Activated CD8-positive, alpha-beta T cell treated with anti-CD3 and anti-CD28 coated beads for 36 hours (primary cell): ENCODE measurements around the gene PLP2. TPM values are rescaled to one million over a fixed set of nuclear protein-coding genes. Genes with fewer than 3 reads are reported as not detected.

ENCODE experiments used
- ATAC-seq: fragments of 200-7000 bp; cut with Tn5 transposase; one replicate; pipeline ENCODE4 v1.10.0; 2021; ENCODE audit warnings: mild to moderate bottlenecking, moderate library complexity
- CTCF ChIA-PET: fragments of 350-600 bp; sonication (Branson Sonifier 250); formaldehyde crosslinking; loops from one replicate; lab custom pipeline; 2021; ENCODE audit warnings: antibody characterized with exemption; lab: Charles Lee
- POLR2A ChIA-PET: fragments of 350-600 bp; sonication (Branson Sonifier 250); formaldehyde crosslinking; loops from one replicate; lab custom pipeline; 2021; ENCODE audit warnings: antibody characterized with exemption; lab: Charles Lee
- DNase-seq: peaks from one replicate; pipeline ENCODE4 v3.0.0-alpha.2; 2020
- H3K27ac Mint-ChIP-seq: one replicate; pipeline ENCODE4 v1.8.0; 2021; ENCODE audit warnings: mild to moderate bottlenecking, mixed read lengths
- H3K27me3 Mint-ChIP-seq: one replicate; pipeline ENCODE4 v1.8.0; 2021; ENCODE audit warnings: mixed read lengths
- H3K36me3 Mint-ChIP-seq: one replicate; pipeline ENCODE4 v1.8.0; 2021; ENCODE audit warnings: low read depth, mixed read lengths
- H3K4me1 Mint-ChIP-seq: one replicate; pipeline ENCODE4 v1.8.0; 2021; ENCODE audit warnings: low read depth, mixed read lengths
- H3K4me3 Mint-ChIP-seq: one replicate; pipeline ENCODE4 v1.8.0; 2021; ENCODE audit warnings: mild to moderate bottlenecking, moderate library complexity, mixed read lengths
- H3K9me3 Mint-ChIP-seq: one replicate; pipeline ENCODE4 v1.8.0; 2021; ENCODE audit warnings: mixed read lengths
- intact Hi-C: fragments of 100-400 bp; cut with micrococcal nuclease; formaldehyde crosslinking; loops from one replicate; pipeline ENCODE4 v1.10.0; 2022
- total RNA-seq, 2 experiments: library from RNA; stranded (reverse); gene quantifications; one replicate each; pipeline ENCODE4 v1.2.3, GENCODE V29; 2021
- TF ChIP-seq, protein P1 (sequence below): fragments of 200-600 bp; IDR thresholded peaks from one replicate; pipeline ENCODE4 v1.8.0; 2022; ENCODE audit warnings: antibody characterized with exemption, mild to moderate bottlenecking

The PLP2 gene
- total RNA-seq, 2 experiments from 2014 or later = 130 to 136 TPM

- intact Hi-C loops = no loop called here
- POLR2A ChIA-PET = no interaction called here
- Mint-ChIP-seq H3K27ac (peak overlapping the region; percentile 97), H3K4me3 (peak overlapping the region; percentile 85), H3K36me3 (no peaks in the 10 kb centered on the region), H3K27me3 (no peaks in the 10 kb centered on the region), H3K4me1 (peaks cover 13% of the 10 kb centered on the region), H3K9me3 (no peaks in the 10 kb centered on the region)
- DNase-seq (peak; percentile 86), ATAC-seq (peak; percentile 90)
- CTCF ChIA-PET = interaction anchor here (0.6 to 2.4 kb wide), 7 partner anchors 10 to 44 kb away, joined by 3 to 34 read pairs (median 5); partner anchors contain the start of gene PLP2
- TF ChIP-seq, protein P1, sequence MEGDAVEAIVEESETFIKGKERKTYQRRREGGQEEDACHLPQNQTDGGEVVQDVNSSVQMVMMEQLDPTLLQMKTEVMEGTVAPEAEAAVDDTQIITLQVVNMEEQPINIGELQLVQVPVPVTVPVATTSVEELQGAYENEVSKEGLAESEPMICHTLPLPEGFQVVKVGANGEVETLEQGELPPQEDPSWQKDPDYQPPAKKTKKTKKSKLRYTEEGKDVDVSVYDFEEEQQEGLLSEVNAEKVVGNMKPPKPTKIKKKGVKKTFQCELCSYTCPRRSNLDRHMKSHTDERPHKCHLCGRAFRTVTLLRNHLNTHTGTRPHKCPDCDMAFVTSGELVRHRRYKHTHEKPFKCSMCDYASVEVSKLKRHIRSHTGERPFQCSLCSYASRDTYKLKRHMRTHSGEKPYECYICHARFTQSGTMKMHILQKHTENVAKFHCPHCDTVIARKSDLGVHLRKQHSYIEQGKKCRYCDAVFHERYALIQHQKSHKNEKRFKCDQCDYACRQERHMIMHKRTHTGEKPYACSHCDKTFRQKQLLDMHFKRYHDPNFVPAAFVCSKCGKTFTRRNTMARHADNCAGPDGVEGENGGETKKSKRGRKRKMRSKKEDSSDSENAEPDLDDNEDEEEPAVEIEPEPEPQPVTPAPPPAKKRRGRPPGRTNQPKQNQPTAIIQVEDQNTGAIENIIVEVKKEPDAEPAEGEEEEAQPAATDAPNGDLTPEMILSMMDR = peak; percentile 35
These were observed 15.5 kb upstream of the PLP2 start for GRCh38 chrX:49155900-49156837.

GRCh38 chrX:49157194-49157593, 14.5 kb upstream of the PLP2 start:
- ATAC-seq (no peak), DNase-seq (no peak)
- Mint-ChIP-seq H3K27ac (no peak overlapping the region), H3K27me3 (no peaks in the 10 kb centered on the region), H3K36me3 (no peaks in the 10 kb centered on the region), H3K4me3 (no peak overlapping the region), H3K4me1 (peaks cover 13% of the 10 kb centered on the region), H3K9me3 (no peaks in the 10 kb centered on the region)
- ChIA-PET POLR2A (interaction anchor here (0.9 kb wide), 1 partner anchor 36 kb away, joined by 3 read pairs; no protein-coding TSS in a partner anchor), CTCF (no interaction called here)
- intact Hi-C loops = no loop called here
- TF ChIP-seq, protein P1 = no peak

- ChIA-PET POLR2A (interaction anchor here (1.1 kb wide), 1 partner anchor 12 kb away, joined by 3 read pairs; no protein-coding TSS in a partner anchor), CTCF (no interaction called here)
- Mint-ChIP-seq H3K27me3 (no peaks in the 10 kb centered on the region), H3K36me3 (no peaks in the 10 kb centered on the region), H3K4me1 (peaks cover 16% of the 10 kb centered on the region), H3K9me3 (no peaks in the 10 kb centered on the region), H3K27ac (no peak overlapping the region), H3K4me3 (no peak overlapping the region)
- ATAC-seq (no peak), DNase-seq (no peak)
- intact Hi-C loops = no loop called here
- TF ChIP-seq, protein P1 = no peak
These were observed 10.8 kb upstream of the PLP2 start for GRCh38 chrX:49160908-49161307.

DNA sequence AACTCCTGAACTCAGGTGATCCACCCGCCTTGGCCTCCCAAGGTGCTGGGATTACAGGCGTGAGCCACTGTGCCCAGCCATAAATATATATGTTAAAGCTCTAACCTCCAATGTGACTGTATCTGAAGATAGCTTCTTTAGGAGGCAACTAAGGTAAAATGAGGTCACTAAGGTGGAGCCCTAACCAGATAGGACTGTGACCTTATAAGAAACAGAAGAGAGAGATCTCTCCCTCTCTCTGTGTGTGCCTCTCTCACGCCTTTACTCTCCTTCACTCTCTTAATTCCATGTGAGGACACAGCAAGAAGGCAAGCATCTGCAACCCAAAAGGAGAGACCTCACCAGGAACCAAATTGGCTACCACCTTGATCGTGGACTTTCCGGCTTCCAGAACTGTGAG, 10.1 kb upstream of the PLP2 start:
- intact Hi-C loops = no loop called here
- ATAC-seq = no peak
- no peak overlapping the region for H3K27ac Mint-ChIP-seq
- no peaks in the 10 kb centered on the region for H3K9me3 Mint-ChIP-seq
- H3K4me1 Mint-ChIP-seq = peaks cover 16% of the 10 kb centered on the region
- H3K4me3 Mint-ChIP-seq = no peak overlapping the region
- no peaks in the 10 kb centered on the region for H3K36me3 Mint-ChIP-seq
- ChIA-PET CTCF (no interaction called here), POLR2A (interaction anchor here (1.1 kb wide), 1 partner anchor 11 kb away, joined by 3 read pairs; no protein-coding TSS in a partner anchor)
- H3K27me3 Mint-ChIP-seq = no peaks in the 10 kb centered on the region
- TF ChIP-seq, protein P1 = no peak
- no peak for DNase-seq

DNA sequence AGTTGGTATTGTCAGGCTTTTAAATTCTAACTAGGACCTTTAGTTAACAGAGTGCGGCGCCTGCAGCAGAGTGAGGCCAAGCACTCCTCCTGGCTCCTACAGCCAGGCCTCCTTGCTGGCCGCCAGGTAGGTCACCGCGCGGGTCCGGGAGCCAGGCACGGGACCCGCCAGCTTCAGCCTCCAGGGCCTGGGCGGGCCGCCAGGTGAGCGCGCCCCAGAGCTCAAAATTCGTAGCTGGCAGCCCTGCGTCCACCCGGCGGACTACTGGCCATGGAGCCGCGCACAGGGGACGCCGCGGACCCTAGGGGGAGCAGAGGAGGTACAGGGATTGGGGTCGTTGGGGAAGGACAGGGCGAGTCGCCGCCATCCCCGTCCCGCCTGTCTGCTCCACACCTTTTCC, 9.1 kb upstream of the PLP2 start, which contains the start of gene MAGIX:
MAGIX (plus strand) TSS at position 139 of the 400 bp plus-strand sequence; CDS start at position 271, 132 bp downstream.
- DNase-seq = no peak
- peak within 1 kb of the TSS; percentile 46 for H3K27ac Mint-ChIP-seq
- ChIA-PET CTCF (interaction anchor here (0.7 kb wide), 1 partner anchor 113 kb away, joined by 3 read pairs; no protein-coding TSS in a partner anchor), POLR2A (no interaction called here)
- H3K4me1 Mint-ChIP-seq = peaks cover 21% of the 10 kb centered on the region
- peak within 1 kb of the TSS; percentile 61 for H3K4me3 Mint-ChIP-seq
- TF ChIP-seq, protein P1 = no peak
- intact Hi-C loops = no loop called here
- H3K9me3 Mint-ChIP-seq = no peaks in the 10 kb centered on the region
- no peak for ATAC-seq
- H3K36me3 Mint-ChIP-seq = no peaks in the 10 kb centered on the region
- no peaks in the 10 kb centered on the region for H3K27me3 Mint-ChIP-seq
